SU-DHL-6 (cell line): Measurements from ENCODE around the gene DSC2.

Experiments
- H2AFZ ChIP-seq: fragments of 200-600 bp; sonication (generic); 2 replicates; pipeline ENCODE4 v1.6.1; 2014; ENCODE audit warnings: low read depth, mild to moderate bottlenecking, moderate library complexity, mixed read lengths, antibody characterized with exemption, low read length; ENCODE audit not compliant: severe bottlenecking
- H3F3A ChIP-seq: fragments of 200-600 bp; shearing (Covaris generic); 2 replicates; pipeline ENCODE4 v1.6.0; 2016; ENCODE audit warnings: antibody characterized with exemption, mild to moderate bottlenecking; ENCODE audit not compliant: insufficient read depth
- H3K27ac ChIP-seq: fragments of 200-600 bp; sonication (generic); 2 replicates; pipeline ENCODE4 v1.5.1; 2016; ENCODE audit warnings: low read depth, mild to moderate bottlenecking, low read length, moderate library complexity, mixed read lengths
- H3K27me3 ChIP-seq: fragments of 200-600 bp; sonication (generic), shearing (Covaris generic); 2 replicates; pipeline ENCODE4 v1.6.0; 2014; ENCODE audit warnings: mild to moderate bottlenecking, low read length
- H3K36me3 ChIP-seq: fragments of 200-600 bp; sonication (generic); 2 replicates; pipeline ENCODE4 v1.6.1; 2014; ENCODE audit warnings: mild to moderate bottlenecking, low read length, mixed read lengths
- H3K4me2 ChIP-seq: fragments of 300-600, 200-600 bp; shearing (Covaris generic), sonication (generic); 2 replicates; pipeline ENCODE4 v1.6.0; 2014; ENCODE audit warnings: low read length, low read depth, mild to moderate bottlenecking; ENCODE audit not compliant: poor library complexity, severe bottlenecking
- H3K4me3 ChIP-seq: fragments of 200-600 bp; sonication (generic); 2 replicates; pipeline ENCODE4 v1.5.1; 2014; ENCODE audit warnings: antibody characterized with exemption, low read length, mild to moderate bottlenecking, mixed read lengths; ENCODE audit not compliant: insufficient read depth, poor library complexity, severe bottlenecking
- H3K79me2 ChIP-seq: fragments of 200-600 bp; sonication (generic); 2 replicates; pipeline ENCODE4 v1.6.1; 2014; ENCODE audit warnings: mild to moderate bottlenecking, low read length, moderate library complexity; ENCODE audit not compliant: insufficient read depth
- H3K9ac ChIP-seq: fragments of 200-600 bp; sonication (generic); 2 replicates; pipeline ENCODE4 v1.7.0; 2014; ENCODE audit warnings: mild to moderate bottlenecking, low read length
- H3K9me2 ChIP-seq: fragments of 200-600 bp; sonication (generic); replicated peaks from 2 replicates; pipeline ENCODE4 v1.6.1; 2014; ENCODE audit warnings: low read length; ENCODE audit not compliant: insufficient read depth
- H3K9me3 ChIP-seq: fragments of 200-600 bp; sonication (generic); 2 replicates; pipeline ENCODE4 v1.6.1; 2014; ENCODE audit warnings: low read length, mixed read lengths; ENCODE audit not compliant: insufficient read depth
- H4K20me1 ChIP-seq: fragments of 200-600 bp; sonication (generic); 2 replicates; pipeline ENCODE4 v1.6.1; 2014; ENCODE audit warnings: low read depth, mild to moderate bottlenecking, antibody characterized with exemption, low read length, moderate library complexity, mixed read lengths
- EZH2phosphoT487 ChIP-seq: fragments of 200-600 bp; sonication (generic), shearing (Covaris generic); conservative IDR thresholded peaks from 2 replicates; pipeline ENCODE4 v1.6.1; 2018; ENCODE audit warnings: mild to moderate bottlenecking, antibody characterized with exemption, low read length, moderate library complexity, mixed read lengths
- TF ChIP-seq, protein P1 (sequence below): fragments of 200-600 bp; sonication (generic); IDR thresholded peaks from one replicate; pipeline ENCODE4 v1.5.1; 2017; ENCODE audit warnings: antibody characterized with exemption, mild to moderate bottlenecking, low read length, moderate library complexity; ENCODE audit not compliant: insufficient read depth, poor library complexity, severe bottlenecking

DSC2 gene

GRCh38 chr18:31050635-31051034 is 51.6 kb downstream of the DSC2 start:
- Histone ChIP-seq H3K36me3 (no peaks in the 10 kb centered on the region), H3K79me2 (no peaks in the 10 kb centered on the region), H3K9ac (no peak overlapping the region), H3F3A (no peaks in the 10 kb centered on the region), H3K4me3 (no peak overlapping the region), H4K20me1 (no peaks in the 10 kb centered on the region), H3K9me2 (no peaks in the 10 kb centered on the region), H3K27me3 (no peaks in the 10 kb centered on the region), H3K27ac (no peak overlapping the region), H3K9me3 (no peaks in the 10 kb centered on the region), H3K4me2 (no peak overlapping the region), H2AFZ (no peak overlapping the region)
- TF ChIP-seq, protein P1, sequence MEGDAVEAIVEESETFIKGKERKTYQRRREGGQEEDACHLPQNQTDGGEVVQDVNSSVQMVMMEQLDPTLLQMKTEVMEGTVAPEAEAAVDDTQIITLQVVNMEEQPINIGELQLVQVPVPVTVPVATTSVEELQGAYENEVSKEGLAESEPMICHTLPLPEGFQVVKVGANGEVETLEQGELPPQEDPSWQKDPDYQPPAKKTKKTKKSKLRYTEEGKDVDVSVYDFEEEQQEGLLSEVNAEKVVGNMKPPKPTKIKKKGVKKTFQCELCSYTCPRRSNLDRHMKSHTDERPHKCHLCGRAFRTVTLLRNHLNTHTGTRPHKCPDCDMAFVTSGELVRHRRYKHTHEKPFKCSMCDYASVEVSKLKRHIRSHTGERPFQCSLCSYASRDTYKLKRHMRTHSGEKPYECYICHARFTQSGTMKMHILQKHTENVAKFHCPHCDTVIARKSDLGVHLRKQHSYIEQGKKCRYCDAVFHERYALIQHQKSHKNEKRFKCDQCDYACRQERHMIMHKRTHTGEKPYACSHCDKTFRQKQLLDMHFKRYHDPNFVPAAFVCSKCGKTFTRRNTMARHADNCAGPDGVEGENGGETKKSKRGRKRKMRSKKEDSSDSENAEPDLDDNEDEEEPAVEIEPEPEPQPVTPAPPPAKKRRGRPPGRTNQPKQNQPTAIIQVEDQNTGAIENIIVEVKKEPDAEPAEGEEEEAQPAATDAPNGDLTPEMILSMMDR, result no peak
- TF ChIP-seq EZH2phosphoT487, result no peak

GRCh38 chr18:31049189-31049588 is 53.0 kb downstream of the DSC2 start:
- no peak for TF ChIP-seq EZH2phosphoT487
- TF ChIP-seq, protein P1, result no peak
- Histone ChIP-seq H3K4me2 (no peak overlapping the region), H3K27ac (no peak overlapping the region), H3K9ac (no peak overlapping the region), H3F3A (no peaks in the 10 kb centered on the region), H3K9me3 (no peaks in the 10 kb centered on the region), H2AFZ (no peak overlapping the region), H3K4me3 (no peak overlapping the region), H3K27me3 (no peaks in the 10 kb centered on the region), H3K36me3 (no peaks in the 10 kb centered on the region), H4K20me1 (no peaks in the 10 kb centered on the region), H3K79me2 (no peaks in the 10 kb centered on the region), H3K9me2 (no peaks in the 10 kb centered on the region)

DNA sequence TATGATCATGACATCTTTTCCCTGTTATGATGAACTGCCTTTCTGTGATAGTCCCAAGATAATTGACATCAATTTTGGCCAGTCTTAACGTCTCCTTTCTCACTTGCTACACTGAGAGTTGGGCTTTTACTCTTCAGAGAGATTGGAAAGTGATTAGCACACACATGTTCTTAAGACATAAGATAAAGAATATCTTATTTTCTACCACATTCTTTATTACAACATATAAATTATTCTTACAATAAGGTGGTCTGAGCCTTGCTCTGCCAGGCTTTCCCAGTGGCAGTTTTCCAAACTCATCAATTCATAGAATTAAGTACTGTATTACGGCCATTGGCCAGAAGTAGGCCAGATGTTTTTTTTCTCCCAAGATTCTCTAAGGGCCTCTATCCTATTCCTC is 54.0 kb downstream of the DSC2 start:
- Histone ChIP-seq H3K9me3 (no peaks in the 10 kb centered on the region), H3K9me2 (no peaks in the 10 kb centered on the region), H3K79me2 (no peaks in the 10 kb centered on the region), H3F3A (no peaks in the 10 kb centered on the region), H2AFZ (no peak overlapping the region), H3K4me2 (no peak overlapping the region), H3K27me3 (no peaks in the 10 kb centered on the region), H3K4me3 (no peak overlapping the region), H3K9ac (no peak overlapping the region), H3K27ac (no peak overlapping the region), H3K36me3 (no peaks in the 10 kb centered on the region), H4K20me1 (no peaks in the 10 kb centered on the region)
- TF ChIP-seq, protein P1, result no peak

- Histone ChIP-seq H3K4me2 (no peak overlapping the region), H2AFZ (no peak overlapping the region), H3F3A (no peaks in the 10 kb centered on the region), H3K9me2 (no peaks in the 10 kb centered on the region), H3K27me3 (no peaks in the 10 kb centered on the region), H3K9ac (no peak overlapping the region), H3K79me2 (no peaks in the 10 kb centered on the region), H3K9me3 (no peaks in the 10 kb centered on the region), H4K20me1 (no peaks in the 10 kb centered on the region), H3K4me3 (no peak overlapping the region), H3K36me3 (no peaks in the 10 kb centered on the region), H3K27ac (no peak overlapping the region)
- TF ChIP-seq, protein P1, result no peak
- TF ChIP-seq EZH2phosphoT487, result no peak
Observed at GRCh38 chr18:31046916-31047315, 55.3 kb downstream of the DSC2 start.
